Neural cell (in vitro differentiated cells): ENCODE data around the gene PHB1. TPM values are rescaled to one million over a fixed set of nuclear protein-coding genes. Genes with fewer than 3 reads are reported as not detected.

ENCODE experiments used
- H2AFZ ChIP-seq: fragments of 200-600, 300-800 bp; sonication (generic), shearing (Covaris generic); 2 replicates; pipeline ENCODE4 v1.6.0; 2014; ENCODE audit warnings: low read depth, mild to moderate bottlenecking, antibody characterized with exemption, low read length, moderate library complexity
- H3F3A ChIP-seq: fragments of 200-600 bp; shearing (Covaris generic); 2 replicates; pipeline ENCODE4 v1.6.1; 2016; ENCODE audit warnings: mild to moderate bottlenecking, moderate library complexity, mixed read lengths, antibody characterized with exemption, low read length; ENCODE audit not compliant: insufficient read depth, poor library complexity, severe bottlenecking
- H3K27ac ChIP-seq: fragments of 200-600, 300-800 bp; sonication (generic), shearing (Covaris generic); 2 replicates; pipeline ENCODE4 v1.5.1; 2014; ENCODE audit warnings: mild to moderate bottlenecking, low read length, moderate library complexity
- H3K27me3 ChIP-seq: fragments of 300-800, 200-600 bp; sonication (generic), shearing (Covaris generic); 2 replicates; pipeline ENCODE4 v1.6.0; 2014; ENCODE audit warnings: mild to moderate bottlenecking, low read depth, low read length, moderate library complexity; ENCODE audit not compliant: insufficient read depth
- H3K36me3 ChIP-seq: fragments of 300-800, 200-600 bp; sonication (generic), shearing (Covaris generic); 2 replicates; pipeline ENCODE4 v1.5.1; 2014; ENCODE audit warnings: mild to moderate bottlenecking, antibody characterized with exemption, low read length, moderate library complexity; ENCODE audit not compliant: insufficient read depth
- H3K4me2 ChIP-seq: fragments of 300-800, 200-600 bp; sonication (generic), shearing (Covaris generic); 2 replicates; pipeline ENCODE4 v1.6.0; 2014; ENCODE audit warnings: mild to moderate bottlenecking, low read length
- H3K4me3 ChIP-seq: fragments of 300-800, 200-600 bp; sonication (generic), shearing (Covaris generic); 2 replicates; pipeline ENCODE4 v1.5.1; 2014; ENCODE audit warnings: mild to moderate bottlenecking, low read length, moderate library complexity
- H3K79me2 ChIP-seq: fragments of 200-600 bp; shearing (Covaris generic); replicated peaks from 2 replicates; pipeline ENCODE4 v1.6.0; 2014; ENCODE audit warnings: mild to moderate bottlenecking, low read length, moderate library complexity; ENCODE audit not compliant: insufficient read depth
- H3K9ac ChIP-seq: fragments of 300-800, 200-600 bp; sonication (generic), shearing (Covaris generic); 2 replicates; pipeline ENCODE4 v1.6.1; 2016; ENCODE audit warnings: mild to moderate bottlenecking, low read length, mixed read lengths
- H3K9me2 ChIP-seq: fragments of 200-600 bp; shearing (Covaris generic); 2 replicates; pipeline ENCODE4 v1.6.1; 2016; ENCODE audit warnings: mild to moderate bottlenecking, low read length, mixed read lengths; ENCODE audit not compliant: insufficient read depth
- H3K9me3 ChIP-seq: fragments of 200-600, 300-800 bp; sonication (generic), shearing (Covaris generic); 2 replicates; pipeline ENCODE4 v1.6.1; 2016; ENCODE audit warnings: mild to moderate bottlenecking, mixed run types, low read length, moderate library complexity, mixed read lengths
- H4K20me1 ChIP-seq: fragments of 200-600 bp; shearing (Covaris generic); 2 replicates; pipeline ENCODE4 v1.6.1; 2016; ENCODE audit warnings: mild to moderate bottlenecking, mixed run types; ENCODE audit not compliant: insufficient read depth
- CTCF ChIP-seq: fragments of 450-650 bp; IDR thresholded peaks from 2 replicates; pipeline ENCODE4 v1.5.1; 2014; ENCODE audit warnings: antibody characterized with exemption, mild to moderate bottlenecking, moderate library complexity; ENCODE audit not compliant: poor library complexity, severe bottlenecking
- EP300 ChIP-seq: fragments of 450-650 bp; conservative IDR thresholded peaks from 2 replicates; pipeline ENCODE4 v1.6.1; 2014; ENCODE audit warnings: antibody characterized with exemption, mild to moderate bottlenecking, moderate library complexity; ENCODE audit not compliant: poor library complexity, severe bottlenecking
- EZH2 ChIP-seq: fragments of 200-600, 300-800 bp; shearing (Covaris generic), sonication (generic); IDR thresholded peaks from 2 replicates; pipeline ENCODE4 v1.6.1; 2014; ENCODE audit warnings: antibody characterized with exemption, low read length, borderline replicate concordance, mild to moderate bottlenecking; ENCODE audit not compliant: insufficient read depth, poor library complexity, severe bottlenecking
- MXI1 ChIP-seq: fragments of 450-650 bp; conservative IDR thresholded peaks from 2 replicates; pipeline ENCODE4 v1.6.1; 2014; ENCODE audit warnings: antibody characterized with exemption, mild to moderate bottlenecking; ENCODE audit not compliant: poor library complexity, severe bottlenecking
- POLR2AphosphoS5 ChIP-seq: IDR thresholded peaks from 2 replicates; pipeline ENCODE4 v1.6.1; 2012
- RAD21 ChIP-seq: fragments of 450-650 bp; conservative IDR thresholded peaks from 2 replicates; pipeline ENCODE4 v1.6.1; 2014; ENCODE audit warnings: antibody characterized with exemption, mild to moderate bottlenecking, moderate library complexity
- REST ChIP-seq: IDR thresholded peaks from 2 replicates; pipeline ENCODE4 v1.6.1; 2012; ENCODE audit warnings: borderline replicate concordance
- SMC3 ChIP-seq: fragments of 450-650 bp; conservative IDR thresholded peaks from 2 replicates; pipeline ENCODE4 v1.6.1; 2014; ENCODE audit warnings: antibody characterized with exemption, mild to moderate bottlenecking, moderate library complexity; ENCODE audit not compliant: poor library complexity
- TAF1 ChIP-seq: IDR thresholded peaks from 2 replicates; pipeline ENCODE4 v1.6.1; 2012; ENCODE audit warnings: low read depth
- polyA minus RNA-seq: library from RNA; depleted of rRNA, polyadenylated mRNA; stranded (reverse); fragments of >200 nt; gene quantifications from 2 replicates; pipeline ENCODE4 v1.2.3, GENCODE V29; 2014
- polyA plus RNA-seq: library from polyadenylated mRNA; depleted of rRNA; stranded (reverse); fragments of >200 nt; gene quantifications from 2 replicates; pipeline ENCODE4 v1.2.3, GENCODE V29; 2014

Gene PHB1
- polyA plus RNA-seq, result 87.8 and 99.0 TPM in 2 replicates
- 43.8 and 48.0 TPM in 2 replicates for polyA minus RNA-seq

GRCh38 chr17:49414622-49415350, at the start of gene PHB1:
Gene PHB1, minus strand, starts transcription at chr17:49414882. Its CDS starts 1,618 bp downstream, at chr17:49413264.
- TF ChIP-seq POLR2AphosphoS5 (peak; percentile 64), MXI1 (peak; percentile 99), REST (no peak), TAF1 (no peak)
- no peaks in the 10 kb centered on the region for H3K27me3 ChIP-seq
- H3K9me3 ChIP-seq, result no peaks in the 10 kb centered on the region
- no peak within 1 kb of the TSS for H3K27ac ChIP-seq
- no peaks in the 10 kb centered on the region for H3K36me3 ChIP-seq
- H3F3A ChIP-seq, result no peaks in the 10 kb centered on the region
- H3K4me3 ChIP-seq, result peak within 1 kb of the TSS; percentile 72
- H4K20me1 ChIP-seq, result no peaks in the 10 kb centered on the region
- peak within 1 kb of the TSS; percentile 64 for H3K9ac ChIP-seq
- peaks cover 9% of the 10 kb centered on the region for H3K79me2 ChIP-seq
- peak within 1 kb of the TSS; percentile 77 for H3K4me2 ChIP-seq
- H3K9me2 ChIP-seq, result no peaks in the 10 kb centered on the region
- peak within 1 kb of the TSS; percentile 77 for H2AFZ ChIP-seq

GRCh38 chr17:49464049-49464448, 49.4 kb upstream of the PHB1 start:
- Histone ChIP-seq H3K9ac (no peak overlapping the region), H3K9me3 (peaks cover 3% of the 10 kb centered on the region), H3K27ac (no peak overlapping the region), H3F3A (no peaks in the 10 kb centered on the region), H3K9me2 (no peaks in the 10 kb centered on the region), H3K79me2 (no peaks in the 10 kb centered on the region), H3K36me3 (no peaks in the 10 kb centered on the region), H3K27me3 (peaks cover 3% of the 10 kb centered on the region), H3K4me3 (no peak overlapping the region), H4K20me1 (no peaks in the 10 kb centered on the region), H3K4me2 (no peak overlapping the region), H2AFZ (no peak overlapping the region)
- TF ChIP-seq SMC3 (no peak), RAD21 (no peak), EZH2 (no peak), POLR2AphosphoS5 (no peak), TAF1 (no peak), MXI1 (no peak), CTCF (no peak), EP300 (no peak), REST (no peak)
